K562 (cell line): Measurements from ENCODE around the gene LRMDA. TPM values are rescaled to one million over a fixed set of nuclear protein-coding genes. Genes with fewer than 3 reads are reported as not detected.

ENCODE experiments used
- ATAC-seq: fragments of 200-7000 bp; cut with Tn5 transposase; 3 replicates; pipeline ENCODE4 v1.9.1; 2020; ENCODE audit warnings: moderate library complexity
- BruUV-seq: library from RNA; stranded (reverse); fragments of 400-500 nt; replicated peaks from 2 replicates; lab custom pipeline; 2021; lab: Mats Ljungman, UMichigan
- CTCF ChIA-PET: fragments of 300-600 bp; formaldehyde crosslinking; extraction: SDS; loops from one replicate; lab custom pipeline; 2021; ENCODE audit warnings: low intra/inter-chr PET ratio; lab: Yijun Ruan, JAX
- POLR2A ChIA-PET: fragments of 300-600, 350-650 bp; sonication (Branson Sonifier 250); formaldehyde crosslinking; extraction: SDS; loops from one replicate; lab custom pipeline; 2021; ENCODE audit warnings: antibody characterized with exemption, inconsistent platforms; lab: Yijun Ruan, JAX
- DNase-seq, 4 experiments: peaks; one replicate each; pipeline versions ENCODE4 v3.0.0 to v3.0.0-alpha.2; 2011 to 2018; ENCODE audit warnings: low spot score in 3 of 4, mixed read lengths in 3 of 4; ENCODE audit errors: extremely low read depth in 1 of 4
- FAIRE-seq: peaks from 2 replicates; lab custom pipeline; 2011; peaks lifted over from hg19 to GRCh38; lab: Jason Lieb, UNC
- H2AFZ ChIP-seq: 2 replicates; pipeline ENCODE4 v1.6.0; 2011; ENCODE audit warnings: low read depth, low read length, control low read depth, inconsistent platforms
- H3K27ac ChIP-seq: fragments of 200-600 bp; 3 replicates; pipeline ENCODE4 v1.8.0; 2011; ENCODE audit warnings: low read depth, mild to moderate bottlenecking, control low read depth, inconsistent platforms, low read length, moderate library complexity, mixed read lengths; ENCODE audit errors: extremely low read depth
- H3K27me3 ChIP-seq, 2 experiments: fragments of 300-600 bp in 1 of 2; 2 replicates in 1 of 2; 3 replicates in 1 of 2; pipeline versions ENCODE4 v1.6.0 to v1.8.0; 2011; ENCODE audit warnings: inconsistent platforms in 2 of 2, low read length in 2 of 2, mild to moderate bottlenecking in 1 of 2, mixed read lengths in 1 of 2, moderate library complexity in 1 of 2; ENCODE audit not compliant: control insufficient read depth in 2 of 2, insufficient read depth in 2 of 2
- H3K36me3 ChIP-seq: fragments of 300-600 bp; 3 replicates; pipeline ENCODE4 v1.8.0; 2011; ENCODE audit warnings: mild to moderate bottlenecking, low read length, inconsistent platforms; ENCODE audit not compliant: control insufficient read depth, insufficient read depth
- H3K4me1 ChIP-seq, 2 experiments: fragments of 200-600 bp in 1 of 2; replicated peaks in 1 of 2; 2 replicates in 1 of 2; 3 replicates in 1 of 2; pipeline versions ENCODE4 v1.5.1 to v1.8.0; 2011; ENCODE audit warnings: inconsistent platforms in 2 of 2, low read length in 2 of 2, mild to moderate bottlenecking in 1 of 2, mixed read lengths in 1 of 2, moderate library complexity in 1 of 2; ENCODE audit not compliant: control insufficient read depth in 2 of 2, insufficient read depth in 2 of 2
- H3K4me2 ChIP-seq: 2 replicates; pipeline ENCODE4 v1.6.1; 2011; ENCODE audit warnings: low read length, control low read depth, inconsistent platforms, mixed read lengths; ENCODE audit not compliant: insufficient read depth
- H3K4me3 ChIP-seq: fragments of 200-600 bp; sonication (generic), shearing (Covaris generic); 2 replicates; pipeline ENCODE4 v1.5.1; 2016; ENCODE audit warnings: control low read depth, inconsistent platforms
- H3K79me2 ChIP-seq: fragments of 200-600 bp; 3 replicates; pipeline ENCODE4 v1.8.0; 2011; ENCODE audit warnings: low read length, inconsistent platforms; ENCODE audit not compliant: control insufficient read depth, insufficient read depth
- H3K9ac ChIP-seq, 2 experiments: 2 replicates each; pipeline versions ENCODE4 v1.6.0 to v1.6.1; 2011; ENCODE audit warnings: low read depth in 2 of 2, low read length in 2 of 2, control low read depth in 1 of 2, inconsistent platforms in 1 of 2, mild to moderate bottlenecking in 1 of 2, mixed read lengths in 1 of 2; ENCODE audit not compliant: insufficient read depth in 1 of 2
- H3K9me1 ChIP-seq: one replicate; pipeline ENCODE4 v1.6.0; 2011; ENCODE audit warnings: inconsistent platforms, mild to moderate bottlenecking, low read length, moderate library complexity; ENCODE audit not compliant: control insufficient read depth, insufficient read depth
- H3K9me3 ChIP-seq: replicated peaks from 2 replicates; pipeline ENCODE4 v1.5.1; 2011; ENCODE audit warnings: low read depth, low read length, inconsistent platforms; ENCODE audit not compliant: control insufficient read depth, insufficient read depth
- H4K20me1 ChIP-seq: replicated peaks from 2 replicates; pipeline ENCODE4 v1.6.1; 2011; ENCODE audit warnings: low read length, inconsistent platforms, mixed read lengths; ENCODE audit not compliant: control insufficient read depth, insufficient read depth
- BCL6 ChIP-seq: fragments of 250-450 bp; sonication (Bioruptor Pico); IDR thresholded peaks from 2 replicates; pipeline ENCODE4 v1.4.0; 2020
- BRF2 ChIP-seq: IDR thresholded peaks from 3 replicates; pipeline ENCODE4 v1.6.1; 2011; ENCODE audit warnings: borderline replicate concordance, mild to moderate bottlenecking; ENCODE audit not compliant: insufficient read length, insufficient read depth
- CTCF ChIP-seq, 3 experiments: IDR thresholded peaks in 2 of 3; conservative IDR thresholded peaks in 1 of 3; 2 replicates each; pipeline ENCODE4 v1.5.1; 2011 to 2012; ENCODE audit warnings: low read length in 3 of 3, mild to moderate bottlenecking in 3 of 3, control low read depth in 2 of 3, improper control_type of control experiment in 1 of 3, inconsistent platforms in 1 of 3, low read depth in 1 of 3, mixed read lengths in 1 of 3, moderate library complexity in 1 of 3; ENCODE audit not compliant: insufficient read depth in 2 of 3
- ETV1 ChIP-seq: fragments of 450-650 bp; conservative IDR thresholded peaks from 2 replicates; pipeline ENCODE4 v1.6.1; 2016; ENCODE audit warnings: missing genetic modification characterization, control low read depth, low read depth, missing compliant biosample characterization
- KDM5B ChIP-seq: fragments of 200-600 bp; sonication (generic); IDR thresholded peaks from 2 replicates; pipeline ENCODE4 v1.6.1; 2012; ENCODE audit warnings: low read depth, mild to moderate bottlenecking, moderate library complexity, low read length, control low read depth, inconsistent platforms; ENCODE audit not compliant: insufficient replicate concordance
- MAFG ChIP-seq: fragments of 450-650 bp; conservative IDR thresholded peaks from 2 replicates; pipeline ENCODE4 v1.6.1; 2016; ENCODE audit warnings: missing genetic modification characterization, missing compliant biosample characterization
- NCOA1 ChIP-seq: fragments of 450-650 bp; IDR thresholded peaks from 2 replicates; pipeline ENCODE4 v1.6.1; 2016; ENCODE audit warnings: low read depth
- RAD21 ChIP-seq, 2 experiments: fragments of 250-450 bp in 1 of 2; fragments of 450-650 bp in 1 of 2; sonication (Bioruptor Pico) in 1 of 2; formaldehyde crosslinking in 1 of 2; IDR thresholded peaks in 1 of 2; conservative IDR thresholded peaks in 1 of 2; 2 replicates each; pipeline versions ENCODE4 v1.4.0 to v1.8.0; 2020 to 2022; ENCODE audit warnings: mild to moderate bottlenecking in 2 of 2, moderate library complexity in 1 of 2
- RB1 ChIP-seq: fragments of 450-650 bp; IDR thresholded peaks from 2 replicates; pipeline ENCODE4 v1.6.1; 2017; ENCODE audit warnings: low read depth, mild to moderate bottlenecking
- RCOR1 ChIP-seq, 2 experiments: IDR thresholded peaks; 2 replicates each; pipeline ENCODE4 v1.6.1; 2012; ENCODE audit warnings: low read depth in 2 of 2, low read length in 2 of 2, borderline replicate concordance in 1 of 2, improper control_type of control experiment in 1 of 2
- SMC3 ChIP-seq: conservative IDR thresholded peaks from 2 replicates; pipeline ENCODE4 v1.6.1; 2011; ENCODE audit warnings: low read depth, low read length, improper control_type of control experiment; ENCODE audit not compliant: insufficient read depth
- TBL1XR1 ChIP-seq, 2 experiments: IDR thresholded peaks; 2 replicates each; pipeline ENCODE4 v1.6.1; 2012; ENCODE audit warnings: improper control_type of control experiment in 2 of 2, low read length in 2 of 2, mild to moderate bottlenecking in 1 of 2
- TCF3 ChIP-seq: sonication (generic); formaldehyde crosslinking; IDR thresholded peaks from 2 replicates; pipeline ENCODE4 v1.4.0; 2020; ENCODE audit warnings: mild to moderate bottlenecking, missing genetic modification reagents
- ZNF124 ChIP-seq: sonication (generic); formaldehyde crosslinking; IDR thresholded peaks from 2 replicates; pipeline ENCODE4 v1.8.1; 2022; ENCODE audit warnings: missing genetic modification reagents
- ZNF253 ChIP-seq: fragments of 250-450 bp; sonication (Bioruptor Pico); conservative IDR thresholded peaks from 2 replicates; pipeline ENCODE4 v1.6.1; 2021; ENCODE audit warnings: mild to moderate bottlenecking
- ZNF282 ChIP-seq: sonication (generic); formaldehyde crosslinking; IDR thresholded peaks from 2 replicates; pipeline ENCODE4 v1.8.1; 2023; ENCODE audit warnings: missing genetic modification reagents
- ZNF668 ChIP-seq: fragments of 250-450 bp; sonication (Bioruptor Pico); IDR thresholded peaks from 2 replicates; pipeline ENCODE4 v1.8.0; 2022; ENCODE audit warnings: mild to moderate bottlenecking, inconsistent platforms
- WGBS: fragments of 100-300 bp; shearing (Covaris generic); methylation state at CpG from one replicate; pipeline ENCODE4 v1.1.6; 2016; ENCODE audit warnings: low coverage, mixed read lengths; ENCODE audit not compliant: insufficient coverage; ENCODE audit errors: missing lambda C conversion rate; 5-methylcytosine and 5-hydroxymethylcytosine counted together
- in situ Hi-C: fragments of 300-500 bp; cut with MboI; formaldehyde crosslinking; loops from 4 replicates; pipeline ENCODE4 v1.15.0; 2018; ENCODE audit warnings: inconsistent platforms, mixed read lengths
- intact Hi-C: fragments of 100-400 bp; cut with micrococcal nuclease; formaldehyde crosslinking; loops from 2 replicates; pipeline ENCODE4 v1.14.2; 2022
- polyA plus RNA-seq, 8 experiments: library from polyadenylated mRNA; depleted of rRNA in 4 of 8; stranded (reverse) in 5 of 8; unstranded in 3 of 8; fragments of >200 nt; fragmentation: Nextera tagmentation in 2 of 8; fragmentation: Illumina TruSeq in 1 of 8; extraction: Ambion mirVana in 2 of 8; extraction: Trizol in 1 of 8; gene quantifications; 2 replicates each; pipeline versions ENCODE4 v1.2.1 to v1.2.3, GENCODE V29; 2011 to 2014; ENCODE audit warnings: inconsistent platforms in 1 of 8, missing spikeins in 1 of 8
- total RNA-seq, 7 experiments: library from RNA; depleted of rRNA in 6 of 7; stranded (reverse); fragments of >200 nt in 6 of 7; fragmentation: Illumina TruSeq in 2 of 7; extraction: Trizol in 2 of 7; gene quantifications; 2 replicates each; pipeline versions ENCODE4 v1.2.1 to v1.2.3, GENCODE V29; 2011 to 2021; ENCODE audit warnings: low replicate concordance in 1 of 7
- TF ChIP-seq, protein P1 (sequence below): fragments of 450-650 bp; formaldehyde crosslinking; IDR thresholded peaks from 2 replicates; pipeline ENCODE4 v1.4.0; 2020; ENCODE audit warnings: mild to moderate bottlenecking, moderate library complexity

Gene LRMDA
- total and polyA plus RNA-seq, 9 of the 15 experiments (the other 6 are each of a cell fraction or from before 2014, with no cell fraction given): 0.25 TPM; not detected in 8

GRCh38 chr10:76547352-76547972 lies 1116.0 kb downstream of the LRMDA start:
- Histone ChIP-seq H2AFZ (peak overlapping the region; percentile 35; the same call in 1 of the 2 replicates), H3K4me2 (no peak overlapping the region), H3K27me3 (no peaks in the 10 kb centered on the region), H3K4me3 (no peak overlapping the region), H3K9me1 (no peaks in the 10 kb centered on the region), H3K9me3 (no peaks in the 10 kb centered on the region), H3K36me3 (no peaks in the 10 kb centered on the region), H3K4me1 (no peaks in the 10 kb centered on the region), H3K27ac (no peak overlapping the region), H3K9ac (no peak overlapping the region), H4K20me1 (no peaks in the 10 kb centered on the region), H3K79me2 (no peaks in the 10 kb centered on the region)
- FAIRE-seq (peak; percentile 78), ATAC-seq (peak; percentile 93), DNase-seq (peak; percentile 58 to 85 (median 66))
- intact Hi-C loops (loop anchor here (10.0 kb wide), 2 partner anchors 437 to 1153 kb away; no protein-coding TSS in a partner anchor), in situ Hi-C loops (no loop called here)
- CTCF ChIA-PET: interaction anchor here (0.6 to 0.9 kb wide), 2 partner anchors 406 to 438 kb away, joined by 3 read pairs; no protein-coding TSS in a partner anchor
- WGBS: 3% methylated on average over 11 of the region's 11 CpGs
- POLR2A ChIA-PET: no interaction called here
- no TSS peak for BruUV-seq
- no peak for TF ChIP-seq MAFG (tag)
- no peak for TF ChIP-seq TCF3 (CRISPR knock-in tag)
- TF ChIP-seq RCOR1 (IDR thresholded peaks at IDR 0.05; ENCODE audit: borderline replicate concordance in 1 of 2, low read depth in 2 of 2, low read length in 2 of 2): peak in 1 of 2 experiments; percentile 68; a peak in 1 of 4 replicates
- TF ChIP-seq TBL1XR1 (IDR thresholded peaks at IDR 0.05; ENCODE audit: low read length in 2 of 2): peak; percentile 22 to 43; a peak in 1 of 4 replicates
- peak; percentile 69 to 74 for TF ChIP-seq RAD21 (CRISPR knock-in tag; conservative IDR thresholded peaks at IDR 0.05 in 1 of 2, IDR thresholded peaks at IDR 0.05 in 1 of 2)
- no peak for TF ChIP-seq ZNF668 (CRISPR knock-in tag)
- TF ChIP-seq CTCF (IDR thresholded peaks at IDR 0.05 in 2 of 3, conservative IDR thresholded peaks at IDR 0.05 in 1 of 3; ENCODE audit: insufficient read depth in 2 of 3, low read depth in 1 of 3, low read length in 3 of 3): peak; percentile 71 to 85 (median 79)
- TF ChIP-seq, protein P1, sequence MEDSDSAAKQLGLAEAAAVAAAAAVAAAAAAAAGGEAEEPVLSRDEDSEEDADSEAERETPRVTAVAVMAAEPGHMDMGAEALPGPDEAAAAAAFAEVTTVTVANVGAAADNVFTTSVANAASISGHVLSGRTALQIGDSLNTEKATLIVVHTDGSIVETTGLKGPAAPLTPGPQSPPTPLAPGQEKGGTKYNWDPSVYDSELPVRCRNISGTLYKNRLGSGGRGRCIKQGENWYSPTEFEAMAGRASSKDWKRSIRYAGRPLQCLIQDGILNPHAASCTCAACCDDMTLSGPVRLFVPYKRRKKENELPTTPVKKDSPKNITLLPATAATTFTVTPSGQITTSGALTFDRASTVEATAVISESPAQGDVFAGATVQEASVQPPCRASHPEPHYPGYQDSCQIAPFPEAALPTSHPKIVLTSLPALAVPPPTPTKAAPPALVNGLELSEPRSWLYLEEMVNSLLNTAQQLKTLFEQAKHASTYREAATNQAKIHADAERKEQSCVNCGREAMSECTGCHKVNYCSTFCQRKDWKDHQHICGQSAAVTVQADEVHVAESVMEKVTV (CRISPR knock-in tag): peak; percentile 42; the same call in 1 of the 2 replicates
- no peak for TF ChIP-seq ZNF253 (CRISPR knock-in tag)
- TF ChIP-seq SMC3: peak; percentile 59
- no peak for TF ChIP-seq NCOA1
- no peak for TF ChIP-seq KDM5B
- TF ChIP-seq ZNF124 (CRISPR knock-in tag): no peak
- no peak for TF ChIP-seq BCL6 (CRISPR knock-in tag)
- no peak for TF ChIP-seq ZNF282 (CRISPR knock-in tag)
- no peak for TF ChIP-seq BRF2
- TF ChIP-seq RB1: peak; percentile 51; the same call in 1 of the 2 replicates
- TF ChIP-seq ETV1 (tag): no peak
